ENCODE measurements around the gene AKT2.

The AKT2 gene

DNA sequence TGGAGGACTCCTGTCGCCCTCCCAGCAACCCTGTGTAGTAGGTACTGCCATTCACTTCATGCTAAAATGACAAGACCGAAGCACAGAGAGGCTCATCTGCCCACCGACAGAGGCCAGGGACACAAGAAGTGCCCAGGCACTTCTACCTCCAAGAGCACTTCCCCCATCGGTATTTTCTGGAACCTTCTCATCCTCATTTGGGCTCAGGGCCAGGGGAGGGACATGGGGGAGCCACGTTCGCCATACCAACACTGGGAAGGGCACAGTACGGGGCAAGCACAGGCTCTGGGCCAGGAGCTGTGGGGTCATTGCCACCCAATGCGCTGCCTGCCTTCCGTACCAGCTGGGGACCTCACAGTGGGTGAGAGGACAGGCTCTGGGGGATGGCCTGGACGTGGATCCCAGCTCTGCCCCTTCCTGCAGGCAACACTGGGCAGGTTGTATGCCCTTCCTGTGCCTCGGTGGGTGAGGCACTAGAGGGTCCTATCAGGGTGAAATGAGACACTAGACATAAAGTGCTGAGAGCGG lies 37.3 kb downstream of the AKT2 start:
- H3K36me3 ChIP-seq: peaks cover 28% of the 10 kb centered on the region
- H3K27ac ChIP-seq: no peak overlapping the region
- no peaks in the 10 kb centered on the region for H3K27me3 ChIP-seq
- TF ChIP-seq, protein P1, sequence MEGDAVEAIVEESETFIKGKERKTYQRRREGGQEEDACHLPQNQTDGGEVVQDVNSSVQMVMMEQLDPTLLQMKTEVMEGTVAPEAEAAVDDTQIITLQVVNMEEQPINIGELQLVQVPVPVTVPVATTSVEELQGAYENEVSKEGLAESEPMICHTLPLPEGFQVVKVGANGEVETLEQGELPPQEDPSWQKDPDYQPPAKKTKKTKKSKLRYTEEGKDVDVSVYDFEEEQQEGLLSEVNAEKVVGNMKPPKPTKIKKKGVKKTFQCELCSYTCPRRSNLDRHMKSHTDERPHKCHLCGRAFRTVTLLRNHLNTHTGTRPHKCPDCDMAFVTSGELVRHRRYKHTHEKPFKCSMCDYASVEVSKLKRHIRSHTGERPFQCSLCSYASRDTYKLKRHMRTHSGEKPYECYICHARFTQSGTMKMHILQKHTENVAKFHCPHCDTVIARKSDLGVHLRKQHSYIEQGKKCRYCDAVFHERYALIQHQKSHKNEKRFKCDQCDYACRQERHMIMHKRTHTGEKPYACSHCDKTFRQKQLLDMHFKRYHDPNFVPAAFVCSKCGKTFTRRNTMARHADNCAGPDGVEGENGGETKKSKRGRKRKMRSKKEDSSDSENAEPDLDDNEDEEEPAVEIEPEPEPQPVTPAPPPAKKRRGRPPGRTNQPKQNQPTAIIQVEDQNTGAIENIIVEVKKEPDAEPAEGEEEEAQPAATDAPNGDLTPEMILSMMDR (IDR thresholded peaks at IDR 0.05): no peak
- no peak overlapping the region for H3K4me3 ChIP-seq (ENCODE audit: low read depth in 1 of 2, low read length in 1 of 2)
- no peaks in the 10 kb centered on the region for H3K9me3 ChIP-seq
- no peaks in the 10 kb centered on the region for H3K4me1 ChIP-seq (ENCODE audit: control insufficient read depth in 1 of 2, insufficient read depth in 1 of 2, low read depth in 1 of 2, low read length in 1 of 2)

DNA sequence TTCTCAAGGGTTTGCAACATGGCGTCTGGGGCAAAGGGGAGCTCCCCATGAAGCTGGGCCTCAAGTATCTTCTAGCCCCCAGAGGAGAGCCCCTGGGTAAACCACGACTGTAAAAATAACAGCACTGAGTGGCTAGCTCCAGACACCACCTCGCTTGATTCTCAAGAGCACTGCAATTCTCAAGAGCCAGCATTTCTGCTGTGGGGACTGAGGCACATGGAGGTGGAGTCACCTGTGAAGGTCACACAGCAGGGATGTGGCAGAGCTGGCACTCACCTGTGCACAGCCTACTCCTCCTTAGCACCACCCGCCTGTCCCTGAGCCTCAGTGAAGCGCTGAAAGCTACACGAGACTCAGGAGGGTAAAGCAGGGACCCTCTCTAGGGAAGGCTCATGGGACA lies 38.0 kb downstream of the AKT2 start:
- Histone ChIP-seq H3K4me3 (ENCODE audit: low read depth in 1 of 2, low read length in 1 of 2) (no peak overlapping the region), H3K27me3 (no peaks in the 10 kb centered on the region), H3K9me3 (no peaks in the 10 kb centered on the region), H3K36me3 (peaks cover 32% of the 10 kb centered on the region), H3K27ac (no peak overlapping the region), H3K4me1 (ENCODE audit: control insufficient read depth in 1 of 2, insufficient read depth in 1 of 2, low read depth in 1 of 2, low read length in 1 of 2) (no peaks in the 10 kb centered on the region)
- TF ChIP-seq, protein P1 (IDR thresholded peaks at IDR 0.05): no peak

DNA sequence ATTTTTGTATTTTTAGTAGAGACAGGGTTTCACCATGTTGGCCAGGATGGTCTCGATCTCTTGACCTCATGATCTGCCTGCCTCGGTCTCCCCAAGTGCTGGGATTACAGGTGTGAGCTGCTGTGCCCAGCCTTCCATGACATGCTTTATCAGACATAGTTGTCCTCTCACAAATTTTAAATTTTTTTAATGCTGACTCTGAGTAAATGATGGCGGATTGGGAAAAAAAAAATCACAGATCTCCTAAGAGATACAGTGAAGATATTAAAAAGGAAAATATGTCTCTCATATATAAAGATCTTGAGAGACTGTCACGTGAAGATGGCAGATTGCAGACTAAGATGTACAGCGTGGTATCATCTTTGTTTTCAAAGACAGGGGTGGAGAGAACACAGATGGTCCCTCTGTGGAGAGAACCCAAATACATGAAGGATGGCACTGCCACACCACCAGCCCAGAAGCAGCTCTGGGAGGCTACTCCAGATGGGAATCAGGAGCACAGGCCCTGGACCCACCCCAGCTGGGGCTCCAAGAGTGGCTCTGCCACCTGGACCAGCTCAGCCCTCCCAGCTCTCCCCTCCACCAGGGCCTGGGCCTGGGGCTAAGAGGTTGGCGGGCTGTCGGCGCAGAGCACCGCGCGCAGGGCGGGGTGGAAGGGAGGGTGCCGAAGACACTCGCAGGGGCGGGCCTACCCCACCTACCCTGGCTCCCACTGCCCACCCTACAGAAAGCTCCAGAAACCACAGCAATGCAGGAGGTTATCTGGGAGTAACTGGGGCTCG lies 38.7 kb downstream of the AKT2 start:
- Histone ChIP-seq H3K27me3 (no peaks in the 10 kb centered on the region), H3K4me1 (ENCODE audit: control insufficient read depth in 1 of 2, insufficient read depth in 1 of 2, low read depth in 1 of 2, low read length in 1 of 2) (no peaks in the 10 kb centered on the region), H3K36me3 (peaks cover 33% of the 10 kb centered on the region), H3K4me3 (ENCODE audit: low read depth in 1 of 2, low read length in 1 of 2) (no peak overlapping the region), H3K27ac (no peak overlapping the region), H3K9me3 (no peaks in the 10 kb centered on the region)
- TF ChIP-seq, protein P1 (IDR thresholded peaks at IDR 0.05): no peak

DNA sequence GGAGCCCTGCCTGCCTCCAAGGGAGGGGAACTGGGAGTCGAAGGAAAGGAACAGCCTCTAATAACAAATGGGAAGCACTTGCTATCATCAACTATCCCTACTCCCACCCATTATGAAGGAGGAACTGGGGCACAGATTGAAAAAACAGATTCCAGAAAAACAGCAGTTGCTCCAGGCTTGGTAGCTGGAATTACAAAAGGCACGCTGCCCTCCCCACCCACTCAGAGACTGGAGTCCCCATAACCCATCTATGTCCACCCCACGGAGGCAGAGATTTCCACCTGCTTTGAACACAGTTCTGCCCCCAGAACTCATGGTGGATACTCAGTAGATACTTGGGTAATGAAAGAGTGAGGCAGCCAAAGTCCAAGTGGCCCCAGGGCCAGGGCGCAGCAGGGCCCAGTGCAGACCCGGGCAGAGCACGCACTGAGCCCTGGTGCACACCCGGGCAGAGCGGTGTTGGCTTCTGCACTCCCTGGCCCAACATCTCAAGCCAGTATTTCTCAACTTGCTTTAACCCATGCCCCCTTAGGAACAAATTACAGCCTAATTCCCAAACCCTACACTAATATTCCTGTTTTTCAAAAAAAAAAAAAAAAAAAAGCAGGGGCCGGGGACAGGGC lies 39.5 kb downstream of the AKT2 start:
- peaks cover 39% of the 10 kb centered on the region for H3K36me3 ChIP-seq
- TF ChIP-seq, protein P1 (IDR thresholded peaks at IDR 0.05): no peak
- no peaks in the 10 kb centered on the region for H3K4me1 ChIP-seq (ENCODE audit: control insufficient read depth in 1 of 2, insufficient read depth in 1 of 2, low read depth in 1 of 2, low read length in 1 of 2)
- no peak overlapping the region for H3K27ac ChIP-seq
- no peaks in the 10 kb centered on the region for H3K27me3 ChIP-seq
- H3K9me3 ChIP-seq: no peaks in the 10 kb centered on the region
- H3K4me3 ChIP-seq (ENCODE audit: low read depth in 1 of 2, low read length in 1 of 2): no peak overlapping the region

DNA sequence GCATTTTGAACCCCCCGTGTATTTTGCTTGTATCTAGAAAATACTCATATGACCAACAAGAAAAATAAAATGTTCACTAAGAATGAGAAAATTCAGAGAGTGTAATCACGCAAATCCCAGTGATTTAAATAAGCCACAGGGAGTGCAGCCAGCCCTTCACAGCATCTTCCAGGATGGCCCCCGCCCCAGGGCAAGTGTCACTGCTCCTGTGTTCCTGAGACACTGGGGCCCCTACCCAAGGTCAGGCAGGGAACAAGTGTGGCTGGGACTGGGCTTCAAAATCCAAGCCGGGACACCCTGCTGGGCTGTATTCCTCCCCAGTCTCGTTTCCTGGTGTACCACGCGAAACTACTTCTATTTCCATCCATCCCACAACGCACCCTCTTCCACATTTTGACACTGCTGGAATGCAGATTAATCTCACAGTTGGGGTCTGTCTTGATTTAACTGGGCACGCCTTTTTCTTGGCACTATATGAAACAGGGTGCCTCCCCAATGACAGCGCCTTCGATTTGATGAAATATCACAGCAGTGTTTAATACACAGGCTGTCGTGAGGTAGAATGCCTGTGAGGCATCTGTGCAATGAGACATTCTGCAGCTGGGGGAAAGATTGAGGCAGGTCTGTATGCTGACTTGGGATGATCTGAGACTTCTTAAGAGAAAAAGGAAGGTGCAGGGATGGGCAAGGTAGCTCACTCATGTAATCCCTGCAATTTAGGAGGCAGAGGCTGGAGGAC lies 40.4 kb downstream of the AKT2 start:
- H3K27ac ChIP-seq: no peak overlapping the region
- TF ChIP-seq, protein P1 (IDR thresholded peaks at IDR 0.05): no peak
- H3K9me3 ChIP-seq: no peaks in the 10 kb centered on the region
- no peaks in the 10 kb centered on the region for H3K27me3 ChIP-seq
- no peak overlapping the region for H3K4me3 ChIP-seq (ENCODE audit: low read depth in 1 of 2, low read length in 1 of 2)
- H3K4me1 ChIP-seq (ENCODE audit: control insufficient read depth in 1 of 2, insufficient read depth in 1 of 2, low read depth in 1 of 2, low read length in 1 of 2): no peaks in the 10 kb centered on the region
- peaks cover 43% of the 10 kb centered on the region for H3K36me3 ChIP-seq

Measured in neutrophil (primary cell).